ENCODE results near the gene RXFP1. TPM values are rescaled to one million over a fixed set of nuclear protein-coding genes. Genes with fewer than 3 reads are reported as not detected.

Gene RXFP1
- total RNA-seq, 4 donors from 2014 or later: 0.19 TPM; not detected in 3

DNA sequence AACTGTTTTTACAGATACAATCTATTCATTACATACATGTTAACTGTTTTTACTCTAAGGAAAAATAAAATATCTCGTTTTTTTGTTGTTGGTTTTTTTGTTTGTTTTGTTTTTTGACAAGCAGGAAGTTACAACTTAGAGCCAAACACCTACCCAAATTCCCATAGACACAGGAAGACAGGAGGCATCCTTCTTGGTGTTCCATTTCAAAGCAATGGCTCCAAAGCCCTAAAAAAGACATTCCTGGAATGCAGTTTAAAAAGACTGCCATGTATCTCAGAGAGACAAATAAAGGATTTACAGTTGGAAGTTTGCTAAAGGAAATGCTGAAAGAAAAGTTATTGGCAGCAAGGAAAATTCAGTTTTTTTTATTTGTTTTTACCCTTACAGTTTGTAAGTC, 167.1 kb downstream of the RXFP1 start:
- Histone ChIP-seq H3K27ac (no peak overlapping the region), H3K4me3 (no peak overlapping the region), H3K4me1 (no peaks in the 10 kb centered on the region), H3K27me3 (no peaks in the 10 kb centered on the region), H3K9me3 (no peaks in the 10 kb centered on the region), H3K36me3 (peaks cover 45% of the 10 kb centered on the region)
- 70% methylated on average over 1 of the region's 1 CpG for WGBS
- DNase-seq (ENCODE audit: low spot score in 2 of 2): no peak
- no peak for TF ChIP-seq EP300 (IDR thresholded peaks at IDR 0.05)
- no peak for TF ChIP-seq CTCF (IDR thresholded peaks at IDR 0.05)
- no peak for TF ChIP-seq POLR2A (IDR thresholded peaks at IDR 0.05)
- TF ChIP-seq POLR2AphosphoS5 (IDR thresholded peaks at IDR 0.05): no peak

Other genes with a start within 250 kb of the RXFP1 start
- 1 to 10 TPM; 2.8 to 3.7 (median 3.2) TPM for gene C4orf46, start 150.0 kb downstream of the RXFP1 start, total RNA-seq
- gene ETFDH, start 150.4 kb downstream of the RXFP1 start, total RNA-seq: 100 to 1,000 TPM in 1 of 4 donors, 10 to 100 TPM in 3; 44.9 to 204 (median 50.3) TPM
- 10 to 100 TPM in 3 of 4 donors, 1 to 10 TPM in 1; 8.1 to 18.9 (median 12.6) TPM for gene PPID, start 201.5 kb downstream of the RXFP1 start, total RNA-seq
- 10 to 100 TPM; 21.4 to 31.7 (median 28.1) TPM for gene FNIP2, start 247.1 kb downstream of the RXFP1 start, total RNA-seq

Measured in suprapubic skin (tissue), 4 donors.